GM12878 (cell line): ENCODE measurements around the gene CENPS. TPM values are rescaled to one million over a fixed set of nuclear protein-coding genes. Genes with fewer than 3 reads are reported as not detected.

Experiments used
- CREB1 ChIP-seq: IDR thresholded peaks from 2 replicates; pipeline ENCODE4 v1.6.1; 2012; ENCODE audit warnings: low read depth, mild to moderate bottlenecking, inconsistent platforms
- CREM ChIP-seq: IDR thresholded peaks from 2 replicates; pipeline ENCODE4 v1.6.1; 2014; ENCODE audit warnings: antibody characterized with exemption, low read depth
- EGR1 ChIP-seq, 2 experiments: IDR thresholded peaks; 1 replicate in 1 of 2; 2 replicates in 1 of 2; pipeline ENCODE4 v1.6.1; 2011 to 2012; ENCODE audit warnings: low read depth in 2 of 2, low read length in 2 of 2, borderline replicate concordance in 1 of 2, mild to moderate bottlenecking in 1 of 2, moderate library complexity in 1 of 2
- FOS ChIP-seq: IDR thresholded peaks from 3 replicates; pipeline ENCODE4 v1.6.1; 2011; ENCODE audit warnings: borderline replicate concordance; ENCODE audit not compliant: insufficient read length; ENCODE audit errors: extremely low read depth
- IKZF1 ChIP-seq: fragments of 450-650 bp; conservative IDR thresholded peaks from 2 replicates; pipeline ENCODE4 v1.6.1; 2017; ENCODE audit warnings: antibody characterized with exemption, mild to moderate bottlenecking
- KAT2A ChIP-seq: conservative IDR thresholded peaks from 2 replicates; pipeline ENCODE4 v1.6.1; 2011; ENCODE audit warnings: low read depth, low read length; ENCODE audit not compliant: control insufficient read depth
- NFXL1 ChIP-seq: fragments of 450-650 bp; IDR thresholded peaks from 2 replicates; pipeline ENCODE4 v1.6.1; 2017; ENCODE audit warnings: antibody characterized with exemption, mild to moderate bottlenecking, borderline replicate concordance
- POLR2AphosphoS5 ChIP-seq: IDR thresholded peaks from 2 replicates; pipeline ENCODE4 v1.6.1; 2011; ENCODE audit warnings: mild to moderate bottlenecking, low read length, inconsistent platforms
- RAD21 ChIP-seq: IDR thresholded peaks from 2 replicates; pipeline ENCODE4 v1.6.1; 2011; ENCODE audit warnings: mild to moderate bottlenecking, low read depth, low read length, moderate library complexity; ENCODE audit not compliant: insufficient read depth
- RELA ChIP-seq: fragments of 450-650 bp; IDR thresholded peaks from 2 replicates; pipeline ENCODE4 v1.8.0; 2014; ENCODE audit warnings: borderline replicate concordance; ENCODE audit not compliant: partially characterized antibody
- SMC3 ChIP-seq: IDR thresholded peaks from 2 replicates; pipeline ENCODE4 v1.6.1; 2011; ENCODE audit warnings: low read length, improper control_type of control experiment, borderline replicate concordance
- STAT3 ChIP-seq: IDR thresholded peaks from 2 replicates; pipeline ENCODE4 v1.6.1; 2011; ENCODE audit warnings: low read depth, low read length, improper control_type of control experiment
- TARDBP ChIP-seq: IDR thresholded peaks from 2 replicates; pipeline ENCODE4 v1.6.1; 2016; ENCODE audit warnings: borderline replicate concordance
- YBX1 ChIP-seq: fragments of 450-650 bp; IDR thresholded peaks from 2 replicates; pipeline ENCODE4 v1.6.1; 2016; ENCODE audit warnings: antibody characterized with exemption
- polyA plus RNA-seq, 11 experiments: library from polyadenylated mRNA; depleted of rRNA in 4 of 11; unstranded in 6 of 11; stranded (reverse) in 5 of 11; fragments of >200 nt; fragmentation: Nextera tagmentation in 4 of 11; fragmentation: Illumina TruSeq in 1 of 11; extraction: Ambion mirVana in 4 of 11; extraction: Trizol in 1 of 11; gene quantifications; 1 replicate in 1 of 11; 2 replicates in 10 of 11; pipeline versions ENCODE4 v1.2.1 to v1.2.3, GENCODE V29; 2011 to 2016; ENCODE audit warnings: inconsistent platforms in 2 of 11, missing spikeins in 2 of 11, low read depth in 1 of 11
- total RNA-seq, 4 experiments: library from RNA; depleted of rRNA in 3 of 4; stranded (reverse); fragments of >200 nt in 3 of 4; fragmentation: Illumina TruSeq in 1 of 4; extraction: Trizol in 1 of 4; gene quantifications; 2 replicates each; pipeline versions ENCODE4 v1.2.1 to v1.2.3, GENCODE V29; 2013 to 2021
- TF ChIP-seq, protein P1 (sequence below): fragments of 450-650 bp; IDR thresholded peaks from 2 replicates; pipeline ENCODE4 v1.6.1; 2016; ENCODE audit warnings: mild to moderate bottlenecking, moderate library complexity, borderline replicate concordance
- TF ChIP-seq, protein P2 (sequence below): IDR thresholded peaks from 2 replicates; pipeline ENCODE4 v1.6.1; 2012; ENCODE audit warnings: low read depth, low read length, improper control_type of control experiment
- TF ChIP-seq, protein P3 (sequence below): fragments of 450-650 bp; IDR thresholded peaks from 2 replicates; pipeline ENCODE4 v1.6.1; 2017; ENCODE audit warnings: antibody characterized with exemption, mild to moderate bottlenecking, moderate library complexity
- TF ChIP-seq, protein P4 (sequence below): IDR thresholded peaks from 2 replicates; pipeline ENCODE4 v1.6.1; 2011; ENCODE audit warnings: borderline replicate concordance, low read depth, mild to moderate bottlenecking, moderate library complexity, mixed read lengths, low read length; ENCODE audit not compliant: insufficient read depth; ENCODE audit errors: extremely low read length

CENPS gene
- total and polyA plus RNA-seq, 10 of the 15 experiments (the other 5 are each of a cell fraction or from before 2014, with no cell fraction given), result 9.4 to 51.7 (median 16.7) TPM

DNA sequence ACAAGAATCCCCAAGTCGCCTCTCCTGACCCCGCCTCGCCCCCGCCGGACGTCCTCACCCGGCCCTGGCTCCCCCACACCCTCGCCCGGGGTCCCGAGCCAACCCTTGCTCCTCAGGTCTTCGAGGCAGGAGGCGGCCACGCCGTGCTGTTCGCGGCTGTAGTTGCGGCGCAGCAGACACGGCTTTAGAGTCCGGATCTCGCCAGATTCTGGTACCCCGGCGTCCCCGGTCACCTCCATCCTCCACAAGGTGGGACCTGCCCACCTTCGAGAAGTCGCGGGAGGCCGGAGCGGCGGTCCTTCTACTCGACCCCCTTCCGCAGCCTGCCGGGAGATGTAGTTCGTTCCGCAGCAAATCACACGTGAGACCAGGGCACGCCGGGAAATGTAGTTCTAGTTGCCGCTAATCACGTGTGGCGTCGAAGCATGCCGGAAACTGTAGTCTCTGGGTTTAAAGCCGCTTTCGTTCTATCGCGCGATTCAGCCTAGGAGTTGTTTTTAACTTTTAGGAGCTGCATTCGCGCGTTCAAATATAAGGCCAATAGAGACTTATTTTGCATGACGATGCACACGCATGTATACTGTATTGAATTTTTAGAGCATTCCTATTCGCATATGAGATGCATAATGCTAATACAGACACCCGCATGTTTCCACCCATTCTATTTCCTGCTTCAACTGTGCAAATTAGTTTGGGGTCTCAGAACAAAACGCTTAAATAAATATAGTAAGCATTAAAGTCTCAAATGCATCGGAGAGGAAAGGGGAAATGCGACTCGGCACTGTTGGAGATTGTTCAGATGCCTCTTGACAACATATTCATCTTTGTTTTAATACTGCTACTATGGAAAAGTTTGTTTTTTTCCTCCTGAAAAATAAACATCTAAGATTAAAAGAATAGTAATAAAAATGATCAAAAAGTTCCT is 42.2 kb downstream of the CENPS start, which contains the start of gene DFFA (continued):
- TF ChIP-seq, protein P1, sequence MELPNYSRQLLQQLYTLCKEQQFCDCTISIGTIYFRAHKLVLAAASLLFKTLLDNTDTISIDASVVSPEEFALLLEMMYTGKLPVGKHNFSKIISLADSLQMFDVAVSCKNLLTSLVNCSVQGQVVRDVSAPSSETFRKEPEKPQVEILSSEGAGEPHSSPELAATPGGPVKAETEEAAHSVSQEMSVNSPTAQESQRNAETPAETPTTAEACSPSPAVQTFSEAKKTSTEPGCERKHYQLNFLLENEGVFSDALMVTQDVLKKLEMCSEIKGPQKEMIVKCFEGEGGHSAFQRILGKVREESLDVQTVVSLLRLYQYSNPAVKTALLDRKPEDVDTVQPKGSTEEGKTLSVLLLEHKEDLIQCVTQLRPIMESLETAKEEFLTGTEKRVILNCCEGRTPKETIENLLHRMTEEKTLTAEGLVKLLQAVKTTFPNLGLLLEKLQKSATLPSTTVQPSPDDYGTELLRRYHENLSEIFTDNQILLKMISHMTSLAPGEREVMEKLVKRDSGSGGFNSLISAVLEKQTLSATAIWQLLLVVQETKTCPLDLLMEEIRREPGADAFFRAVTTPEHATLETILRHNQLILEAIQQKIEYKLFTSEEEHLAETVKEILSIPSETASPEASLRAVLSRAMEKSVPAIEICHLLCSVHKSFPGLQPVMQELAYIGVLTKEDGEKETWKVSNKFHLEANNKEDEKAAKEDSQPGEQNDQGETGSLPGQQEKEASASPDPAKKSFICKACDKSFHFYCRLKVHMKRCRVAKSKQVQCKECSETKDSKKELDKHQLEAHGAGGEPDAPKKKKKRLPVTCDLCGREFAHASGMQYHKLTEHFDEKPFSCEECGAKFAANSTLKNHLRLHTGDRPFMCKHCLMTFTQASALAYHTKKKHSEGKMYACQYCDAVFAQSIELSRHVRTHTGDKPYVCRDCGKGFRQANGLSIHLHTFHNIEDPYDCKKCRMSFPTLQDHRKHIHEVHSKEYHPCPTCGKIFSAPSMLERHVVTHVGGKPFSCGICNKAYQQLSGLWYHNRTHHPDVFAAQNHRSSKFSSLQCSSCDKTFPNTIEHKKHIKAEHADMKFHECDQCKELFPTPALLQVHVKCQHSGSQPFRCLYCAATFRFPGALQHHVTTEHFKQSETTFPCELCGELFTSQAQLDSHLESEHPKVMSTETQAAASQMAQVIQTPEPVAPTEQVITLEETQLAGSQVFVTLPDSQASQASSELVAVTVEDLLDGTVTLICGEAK, result peak; percentile 85
- no peak for TF ChIP-seq EGR1 (IDR thresholded peaks at IDR 0.05; ENCODE audit: borderline replicate concordance in 1 of 2, low read depth in 2 of 2, low read length in 2 of 2)
- TF ChIP-seq, protein P2, sequence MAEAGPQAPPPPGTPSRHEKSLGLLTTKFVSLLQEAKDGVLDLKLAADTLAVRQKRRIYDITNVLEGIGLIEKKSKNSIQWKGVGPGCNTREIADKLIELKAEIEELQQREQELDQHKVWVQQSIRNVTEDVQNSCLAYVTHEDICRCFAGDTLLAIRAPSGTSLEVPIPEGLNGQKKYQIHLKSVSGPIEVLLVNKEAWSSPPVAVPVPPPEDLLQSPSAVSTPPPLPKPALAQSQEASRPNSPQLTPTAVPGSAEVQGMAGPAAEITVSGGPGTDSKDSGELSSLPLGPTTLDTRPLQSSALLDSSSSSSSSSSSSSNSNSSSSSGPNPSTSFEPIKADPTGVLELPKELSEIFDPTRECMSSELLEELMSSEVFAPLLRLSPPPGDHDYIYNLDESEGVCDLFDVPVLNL, result peak; percentile 54; the same call in 1 of the 2 replicates
- peak; percentile 100 for TF ChIP-seq IKZF1
- TF ChIP-seq NFXL1, result no peak
- peak; percentile 98 for TF ChIP-seq CREM
- TF ChIP-seq POLR2AphosphoS5, result peak; percentile 86
- TF ChIP-seq CREB1, result peak; percentile 73
- TF ChIP-seq TARDBP, result peak; percentile 98
- no peak for TF ChIP-seq FOS
- no peak for TF ChIP-seq RAD21
- TF ChIP-seq KAT2A, result no peak
- TF ChIP-seq, protein P3, sequence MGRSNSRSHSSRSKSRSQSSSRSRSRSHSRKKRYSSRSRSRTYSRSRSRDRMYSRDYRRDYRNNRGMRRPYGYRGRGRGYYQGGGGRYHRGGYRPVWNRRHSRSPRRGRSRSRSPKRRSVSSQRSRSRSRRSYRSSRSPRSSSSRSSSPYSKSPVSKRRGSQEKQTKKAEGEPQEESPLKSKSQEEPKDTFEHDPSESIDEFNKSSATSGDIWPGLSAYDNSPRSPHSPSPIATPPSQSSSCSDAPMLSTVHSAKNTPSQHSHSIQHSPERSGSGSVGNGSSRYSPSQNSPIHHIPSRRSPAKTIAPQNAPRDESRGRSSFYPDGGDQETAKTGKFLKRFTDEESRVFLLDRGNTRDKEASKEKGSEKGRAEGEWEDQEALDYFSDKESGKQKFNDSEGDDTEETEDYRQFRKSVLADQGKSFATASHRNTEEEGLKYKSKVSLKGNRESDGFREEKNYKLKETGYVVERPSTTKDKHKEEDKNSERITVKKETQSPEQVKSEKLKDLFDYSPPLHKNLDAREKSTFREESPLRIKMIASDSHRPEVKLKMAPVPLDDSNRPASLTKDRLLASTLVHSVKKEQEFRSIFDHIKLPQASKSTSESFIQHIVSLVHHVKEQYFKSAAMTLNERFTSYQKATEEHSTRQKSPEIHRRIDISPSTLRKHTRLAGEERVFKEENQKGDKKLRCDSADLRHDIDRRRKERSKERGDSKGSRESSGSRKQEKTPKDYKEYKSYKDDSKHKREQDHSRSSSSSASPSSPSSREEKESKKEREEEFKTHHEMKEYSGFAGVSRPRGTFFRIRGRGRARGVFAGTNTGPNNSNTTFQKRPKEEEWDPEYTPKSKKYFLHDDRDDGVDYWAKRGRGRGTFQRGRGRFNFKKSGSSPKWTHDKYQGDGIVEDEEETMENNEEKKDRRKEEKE, result no peak
- TF ChIP-seq, protein P4, sequence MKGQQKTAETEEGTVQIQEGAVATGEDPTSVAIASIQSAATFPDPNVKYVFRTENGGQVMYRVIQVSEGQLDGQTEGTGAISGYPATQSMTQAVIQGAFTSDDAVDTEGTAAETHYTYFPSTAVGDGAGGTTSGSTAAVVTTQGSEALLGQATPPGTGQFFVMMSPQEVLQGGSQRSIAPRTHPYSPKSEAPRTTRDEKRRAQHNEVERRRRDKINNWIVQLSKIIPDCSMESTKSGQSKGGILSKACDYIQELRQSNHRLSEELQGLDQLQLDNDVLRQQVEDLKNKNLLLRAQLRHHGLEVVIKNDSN, result peak; percentile 97
- peak; percentile 72 for TF ChIP-seq RELA
- TF ChIP-seq YBX1, result no peak
- TF ChIP-seq STAT3, result peak; percentile 38; the same call in 1 of the 2 replicates
- no peak for TF ChIP-seq SMC3
